T-helper 17 cell (primary cell): Measurements from ENCODE around the gene SLC12A7. TPM values are rescaled to one million over a fixed set of nuclear protein-coding genes. Genes with fewer than 3 reads are reported as not detected.

ENCODE experiments used
- ATAC-seq: fragments of 150-1000 bp; cut with Tn5 transposase; 2 replicates; pipeline ENCODE4 v1.10.0; 2021; ENCODE audit warnings: mild to moderate bottlenecking, moderate library complexity
- DNase-seq, 3 donors: peaks; one replicate each; pipeline versions ENCODE4 v3.0.0 to v3.0.0-alpha.2; 2020 to 2021
- H3K9me3 ChIP-seq: one replicate; pipeline ENCODE4 v1.7.0; 2013; ENCODE audit warnings: low read length, mild to moderate bottlenecking; ENCODE audit not compliant: control insufficient read depth, poor library complexity, severe bottlenecking
- H3K27ac Mint-ChIP-seq: one replicate; pipeline ENCODE4 v1.8.0; 2022; ENCODE audit warnings: mild to moderate bottlenecking, moderate library complexity, mixed read lengths
- H3K27me3 Mint-ChIP-seq: one replicate; pipeline ENCODE4 v1.8.0; 2022; ENCODE audit warnings: mixed read lengths
- H3K36me3 Mint-ChIP-seq: one replicate; pipeline ENCODE4 v1.8.0; 2022; ENCODE audit warnings: low read depth, mixed read lengths
- H3K4me1 Mint-ChIP-seq: one replicate; pipeline ENCODE4 v1.8.0; 2022; ENCODE audit warnings: mild to moderate bottlenecking, mixed read lengths
- H3K4me3 Mint-ChIP-seq: one replicate; pipeline ENCODE4 v1.8.0; 2022; ENCODE audit warnings: mild to moderate bottlenecking, moderate library complexity, mixed read lengths
- total RNA-seq, 4 donors: library from RNA in 2 of 4; stranded (reverse) in 2 of 4; gene quantifications; one replicate each; pipeline ENCODE4 v1.2.3 and lab custom pipeline; 2022 to 2026

Gene SLC12A7
- total RNA-seq, 2 donors from 2014 or later: 36.6 to 88.0 TPM

GRCh38 chr5:1152156-1152555, 40.3 kb upstream of the SLC12A7 start:
- peak overlapping the region; percentile 63 for H3K4me3 Mint-ChIP-seq
- H3K27ac Mint-ChIP-seq: no peak overlapping the region
- ATAC-seq (peak; percentile 71), DNase-seq (no peak)
- H3K9me3 ChIP-seq: no peaks in the 10 kb centered on the region
- peaks cover 3% of the 10 kb centered on the region for H3K36me3 Mint-ChIP-seq
- peaks cover 28% of the 10 kb centered on the region for H3K27me3 Mint-ChIP-seq
- peaks cover 10% of the 10 kb centered on the region for H3K4me1 Mint-ChIP-seq

- H3K27ac Mint-ChIP-seq: no peak overlapping the region
- H3K4me3 Mint-ChIP-seq: no peak overlapping the region
- DNase-seq (no peak), ATAC-seq (no peak)
- H3K4me1 Mint-ChIP-seq: peaks cover 10% of the 10 kb centered on the region
- H3K36me3 Mint-ChIP-seq: peaks cover 3% of the 10 kb centered on the region
- H3K9me3 ChIP-seq: no peaks in the 10 kb centered on the region
- peaks cover 31% of the 10 kb centered on the region for H3K27me3 Mint-ChIP-seq
Observed at GRCh38 chr5:1151316-1151715, 39.5 kb upstream of the SLC12A7 start.

- no peak overlapping the region for H3K4me3 Mint-ChIP-seq
- peaks cover 35% of the 10 kb centered on the region for H3K27me3 Mint-ChIP-seq
- peaks cover 10% of the 10 kb centered on the region for H3K4me1 Mint-ChIP-seq
- H3K9me3 ChIP-seq: no peaks in the 10 kb centered on the region
- H3K27ac Mint-ChIP-seq: no peak overlapping the region
- peaks cover 3% of the 10 kb centered on the region for H3K36me3 Mint-ChIP-seq
- DNase-seq: no peak
- ATAC-seq: no peak
Observed at GRCh38 chr5:1150866-1151265, 39.0 kb upstream of the SLC12A7 start.

GRCh38 chr5:1144638-1145396, 33.0 kb upstream of the SLC12A7 start:
- H3K9me3 ChIP-seq: no peaks in the 10 kb centered on the region
- Mint-ChIP-seq H3K4me3 (no peak overlapping the region), H3K27ac (no peak overlapping the region), H3K27me3 (peaks cover 21% of the 10 kb centered on the region), H3K4me1 (peaks cover 7% of the 10 kb centered on the region), H3K36me3 (no peaks in the 10 kb centered on the region)
- ATAC-seq (no peak), DNase-seq (no peak)

- DNase-seq: no peak
- no peaks in the 10 kb centered on the region for H3K9me3 ChIP-seq
- no peak overlapping the region for H3K4me3 Mint-ChIP-seq
- H3K27me3 Mint-ChIP-seq: peaks cover 21% of the 10 kb centered on the region
- H3K27ac Mint-ChIP-seq: no peak overlapping the region
- H3K36me3 Mint-ChIP-seq: no peaks in the 10 kb centered on the region
- no peak for ATAC-seq
- peaks cover 7% of the 10 kb centered on the region for H3K4me1 Mint-ChIP-seq
Observed at GRCh38 chr5:1144089-1144488, 32.2 kb upstream of the SLC12A7 start.

GRCh38 chr5:1143670-1143951, 31.7 kb upstream of the SLC12A7 start:
- Mint-ChIP-seq H3K4me1 (peaks cover 7% of the 10 kb centered on the region), H3K4me3 (no peak overlapping the region), H3K27me3 (peaks cover 21% of the 10 kb centered on the region), H3K27ac (no peak overlapping the region), H3K36me3 (no peaks in the 10 kb centered on the region)
- ATAC-seq: no peak
- DNase-seq: no peak
- no peaks in the 10 kb centered on the region for H3K9me3 ChIP-seq

GRCh38 chr5:1142886-1143669, 31.2 kb upstream of the SLC12A7 start:
- H3K4me3 Mint-ChIP-seq: no peak overlapping the region
- peaks cover 7% of the 10 kb centered on the region for H3K4me1 Mint-ChIP-seq
- no peaks in the 10 kb centered on the region for H3K9me3 ChIP-seq
- no peak overlapping the region for H3K27ac Mint-ChIP-seq
- no peak for ATAC-seq
- DNase-seq: no peak
- peaks cover 21% of the 10 kb centered on the region for H3K27me3 Mint-ChIP-seq
- no peaks in the 10 kb centered on the region for H3K36me3 Mint-ChIP-seq

GRCh38 chr5:1141834-1142233, 30.0 kb upstream of the SLC12A7 start:
- Mint-ChIP-seq H3K27ac (no peak overlapping the region), H3K4me3 (no peak overlapping the region), H3K27me3 (peaks cover 13% of the 10 kb centered on the region), H3K4me1 (peaks cover 7% of the 10 kb centered on the region), H3K36me3 (no peaks in the 10 kb centered on the region)
- DNase-seq: no peak
- H3K9me3 ChIP-seq: no peaks in the 10 kb centered on the region
- ATAC-seq: no peak

- peaks cover 5% of the 10 kb centered on the region for H3K27me3 Mint-ChIP-seq
Observed at GRCh38 chr5:1140818-1141189, 28.9 kb upstream of the SLC12A7 start.

GRCh38 chr5:1140171-1140817, 28.4 kb upstream of the SLC12A7 start:
- H3K27ac Mint-ChIP-seq: no peak overlapping the region
- H3K9me3 ChIP-seq: no peaks in the 10 kb centered on the region
- peak; percentile 64 to 82 (median 68) for DNase-seq
- peaks cover 5% of the 10 kb centered on the region for H3K27me3 Mint-ChIP-seq
- no peaks in the 10 kb centered on the region for H3K36me3 Mint-ChIP-seq
- H3K4me3 Mint-ChIP-seq: peak overlapping the region; percentile 19
- peaks cover 9% of the 10 kb centered on the region for H3K4me1 Mint-ChIP-seq
- peak; percentile 92 for ATAC-seq

More at GRCh38 chr5:1140818-1141189, 28.9 kb upstream of the SLC12A7 start:
- Mint-ChIP-seq H3K4me1 (peaks cover 9% of the 10 kb centered on the region), H3K36me3 (no peaks in the 10 kb centered on the region), H3K27ac (no peak overlapping the region), H3K4me3 (no peak overlapping the region)
- H3K9me3 ChIP-seq: no peaks in the 10 kb centered on the region
- DNase-seq (no peak), ATAC-seq (no peak)

GRCh38 chr5:1139331-1140170, 27.7 kb upstream of the SLC12A7 start:
- Mint-ChIP-seq H3K4me3 (no peak overlapping the region), H3K4me1 (peaks cover 9% of the 10 kb centered on the region), H3K27me3 (peaks cover 3% of the 10 kb centered on the region), H3K27ac (no peak overlapping the region), H3K36me3 (no peaks in the 10 kb centered on the region)
- no peak for ATAC-seq
- DNase-seq: no peak
- H3K9me3 ChIP-seq: no peaks in the 10 kb centered on the region

GRCh38 chr5:1138445-1139245, 26.8 kb upstream of the SLC12A7 start:
- Mint-ChIP-seq H3K4me3 (no peak overlapping the region), H3K4me1 (peaks cover 9% of the 10 kb centered on the region), H3K27ac (no peak overlapping the region), H3K27me3 (no peaks in the 10 kb centered on the region), H3K36me3 (no peaks in the 10 kb centered on the region)
- ATAC-seq (no peak), DNase-seq (no peak)
- H3K9me3 ChIP-seq: no peaks in the 10 kb centered on the region
